Measurements from ENCODE around the gene BET1L.

BET1L gene

DNA sequence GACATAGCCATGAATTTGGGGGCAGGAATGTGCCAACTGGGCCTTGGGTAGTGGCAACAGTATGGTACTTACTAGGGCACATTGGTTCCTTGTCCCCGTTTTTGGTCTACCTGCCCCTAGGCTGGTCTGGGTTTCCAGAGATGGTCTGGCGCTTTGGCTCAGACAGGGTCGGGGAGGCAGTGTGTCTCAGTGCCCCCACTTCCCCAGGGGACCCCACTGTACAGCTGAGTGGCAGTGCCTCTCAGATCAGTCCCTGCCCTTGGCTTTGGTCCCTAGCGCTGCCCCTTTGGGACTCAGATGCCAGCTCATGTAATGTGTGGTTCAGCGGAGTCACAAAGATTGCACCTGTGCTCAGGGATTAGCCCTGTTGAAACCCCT is 3.6 kb upstream of the BET1L start:
- in situ Hi-C loops (cut with MboI; ENCODE audit: low sequenced_read_pairs) = no loop called here

DNA sequence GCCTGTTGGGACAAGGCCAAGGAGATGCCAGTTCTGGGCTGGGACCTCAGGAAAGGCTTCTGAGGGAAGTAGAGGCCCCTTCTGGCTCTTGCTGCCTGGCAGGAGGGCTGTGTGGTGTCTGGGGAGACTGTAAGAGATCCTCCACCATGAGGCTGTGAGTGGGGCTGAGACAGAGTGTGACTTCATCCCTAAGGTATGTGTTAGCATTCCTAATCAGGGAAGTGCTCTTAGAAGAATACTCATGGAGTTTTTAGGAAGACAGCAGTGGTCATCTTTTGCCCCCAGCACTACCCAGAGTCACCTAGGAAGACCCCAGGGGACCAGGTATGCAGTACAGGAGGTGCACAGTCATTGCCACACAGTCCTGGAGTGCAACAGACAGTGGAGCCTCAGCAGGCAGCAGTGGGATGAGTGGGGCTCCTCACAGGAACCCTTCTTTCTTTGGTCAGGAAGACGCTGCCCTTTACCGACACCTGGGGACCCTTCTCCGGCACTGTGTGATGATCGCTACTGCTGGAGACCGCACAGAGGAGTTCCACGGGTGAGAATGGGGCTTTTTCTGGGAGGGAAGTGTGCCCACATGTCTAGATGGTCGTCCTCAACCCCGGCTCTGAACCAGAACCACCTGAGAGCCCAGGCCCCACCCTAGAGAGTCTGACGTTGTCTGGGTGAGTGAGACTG is 3.1 kb upstream of the BET1L start:
- in situ Hi-C loops (cut with MboI; ENCODE audit: low sequenced_read_pairs) = no loop called here

- in situ Hi-C loops (cut with MboI; ENCODE audit: low sequenced_read_pairs) = no loop called here
Measured at GRCh38 chr11:209275-210121, 2.3 kb upstream of the BET1L start.

DNA sequence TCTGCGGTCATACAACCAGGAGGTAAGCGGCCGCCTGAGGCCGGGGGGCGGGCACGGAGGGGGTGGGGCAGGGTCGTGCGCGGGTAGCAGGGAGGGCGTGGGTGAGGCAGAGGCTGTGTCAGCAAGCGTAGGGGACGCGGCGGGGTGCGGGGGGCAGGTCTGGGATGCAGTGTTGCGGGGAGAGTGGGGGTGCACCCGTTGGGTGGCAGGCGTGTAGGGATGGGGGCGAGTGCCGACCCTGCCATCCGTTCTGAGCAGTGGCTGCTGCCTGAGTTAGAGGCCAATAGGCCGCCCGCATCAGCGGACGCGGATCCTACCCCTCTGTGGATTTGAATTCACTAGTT is 1.7 kb upstream of the BET1L start:
- in situ Hi-C loops (cut with MboI; ENCODE audit: low sequenced_read_pairs) = no loop called here

GRCh38 chr11:208181-208916 is 1.1 kb upstream of the BET1L start:
- in situ Hi-C loops (cut with MboI; ENCODE audit: low sequenced_read_pairs) = no loop called here

GRCh38 chr11:207863-208180 is 623 bp upstream of the BET1L start:
- in situ Hi-C loops (cut with MboI; ENCODE audit: low sequenced_read_pairs) = no loop called here

- in situ Hi-C loops (cut with MboI; ENCODE audit: low sequenced_read_pairs) = no loop called here
Measured at GRCh38 chr11:206526-207207, 532 bp downstream of the BET1L start.

DNA sequence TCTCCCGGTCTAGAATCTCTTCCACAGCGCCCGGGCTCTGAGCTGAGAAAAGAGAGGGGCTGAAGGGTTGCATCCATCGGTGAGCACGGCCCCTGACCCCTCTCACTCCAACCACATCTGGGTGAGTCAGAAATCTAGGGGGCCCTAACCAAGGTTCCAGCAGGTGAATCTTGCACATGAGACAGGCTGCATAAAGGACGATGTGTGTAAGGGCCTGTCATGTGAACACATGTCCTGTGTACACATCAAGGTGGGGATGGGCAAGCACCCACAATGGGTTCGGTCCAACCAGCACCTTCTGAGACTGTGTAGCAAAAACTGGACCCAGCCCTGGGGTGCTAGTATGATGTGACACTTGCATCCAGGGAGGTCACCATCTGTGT is 1.2 kb downstream of the BET1L start:
- in situ Hi-C loops (cut with MboI; ENCODE audit: low sequenced_read_pairs) = no loop called here

DNA sequence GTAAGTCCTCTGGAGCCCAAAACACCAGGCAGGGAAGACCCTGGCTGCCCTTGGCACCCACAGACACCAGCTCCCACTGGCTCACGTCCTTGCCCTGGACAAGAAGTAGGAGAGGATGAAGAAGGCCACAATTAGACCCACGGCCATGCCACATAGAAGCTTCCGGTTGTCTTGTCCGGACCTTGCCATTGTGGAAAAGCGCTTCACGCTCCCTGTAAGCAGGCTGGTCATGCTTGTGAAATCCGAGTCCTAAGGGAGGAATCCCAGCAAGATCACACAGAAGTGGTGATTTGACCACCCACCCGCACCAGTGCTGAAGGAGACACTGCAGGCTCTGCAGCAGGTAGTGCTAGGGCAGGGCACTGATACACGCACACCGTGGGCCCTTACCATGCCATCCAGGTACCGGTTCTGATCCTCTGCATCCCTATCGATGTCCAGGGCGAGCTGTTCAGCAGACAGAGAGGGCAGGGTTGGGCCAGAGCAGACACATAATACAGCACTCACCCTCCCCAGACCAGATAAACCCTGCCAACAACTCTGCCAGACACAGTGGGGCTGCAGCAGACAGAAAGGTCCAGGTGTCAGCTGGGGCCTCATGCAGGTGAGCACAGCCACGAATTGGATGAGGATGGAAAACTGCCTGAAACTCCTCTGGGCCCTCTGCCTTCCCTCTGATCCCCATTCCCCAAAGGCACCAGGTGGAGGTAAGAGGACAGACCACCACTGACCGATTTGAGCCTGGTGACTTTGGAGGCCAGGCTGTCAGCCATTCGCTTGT is 1.8 kb downstream of the BET1L start:
- in situ Hi-C loops (cut with MboI; ENCODE audit: low sequenced_read_pairs) = no loop called here

DNA sequence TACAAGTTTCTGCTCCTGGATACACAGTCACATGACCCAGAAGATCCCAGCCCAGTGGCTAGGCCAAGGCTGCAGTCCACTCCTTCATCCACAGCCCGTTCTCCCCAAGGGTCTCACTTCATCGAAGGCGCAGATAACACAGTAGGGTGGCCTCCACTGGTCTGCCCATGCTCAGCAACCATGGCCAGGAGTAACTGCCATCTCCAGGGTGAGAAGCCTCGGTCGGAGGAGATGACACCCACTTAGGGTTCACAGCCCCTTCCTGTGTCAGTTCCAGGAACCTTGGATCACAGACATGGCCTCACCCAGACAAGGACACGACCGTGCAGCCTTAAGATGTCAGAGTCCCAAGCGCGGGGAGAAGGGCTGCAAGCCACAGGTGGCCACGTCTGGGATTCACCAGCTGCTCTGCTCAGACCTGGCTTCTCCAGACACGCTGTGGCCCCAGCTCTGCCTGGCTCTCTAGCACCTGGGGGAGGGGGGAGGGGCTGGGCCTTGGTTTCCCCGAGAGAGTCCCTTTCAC is 2.6 kb downstream of the BET1L start:
- in situ Hi-C loops (cut with MboI; ENCODE audit: low sequenced_read_pairs) = no loop called here

DNA sequence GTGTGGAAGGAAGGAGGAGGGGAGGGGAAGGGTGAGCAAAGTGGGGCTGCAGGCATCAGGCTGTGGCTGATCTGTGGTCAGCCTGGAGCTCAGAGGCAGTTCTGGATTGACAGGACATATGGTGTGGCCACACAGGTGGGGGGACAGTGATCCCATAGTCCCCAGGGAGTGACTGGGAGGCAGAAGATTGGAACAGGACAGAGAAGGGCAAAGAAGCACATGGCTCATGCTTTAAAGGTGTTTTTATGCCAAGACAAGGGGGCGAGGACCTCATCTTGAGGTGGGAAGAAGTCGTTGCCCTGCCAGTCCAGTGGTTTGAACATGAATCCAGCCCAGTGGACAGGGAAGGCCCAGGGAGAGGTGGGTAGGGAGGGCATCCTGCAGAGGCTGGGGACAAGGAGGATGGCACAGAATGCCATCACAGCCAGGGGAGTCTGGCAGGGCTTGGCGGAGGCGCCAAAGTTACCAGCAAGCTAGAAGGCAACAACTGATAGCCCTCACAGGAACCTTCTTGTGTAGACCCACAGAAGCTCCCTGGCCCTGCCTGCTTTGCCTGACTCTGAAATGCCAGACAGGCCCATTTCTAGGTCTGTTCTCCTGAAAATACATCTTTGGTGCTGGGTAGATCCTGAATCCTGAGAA is 3.1 kb downstream of the BET1L start:
- in situ Hi-C loops (cut with MboI; ENCODE audit: low sequenced_read_pairs) = no loop called here

DNA sequence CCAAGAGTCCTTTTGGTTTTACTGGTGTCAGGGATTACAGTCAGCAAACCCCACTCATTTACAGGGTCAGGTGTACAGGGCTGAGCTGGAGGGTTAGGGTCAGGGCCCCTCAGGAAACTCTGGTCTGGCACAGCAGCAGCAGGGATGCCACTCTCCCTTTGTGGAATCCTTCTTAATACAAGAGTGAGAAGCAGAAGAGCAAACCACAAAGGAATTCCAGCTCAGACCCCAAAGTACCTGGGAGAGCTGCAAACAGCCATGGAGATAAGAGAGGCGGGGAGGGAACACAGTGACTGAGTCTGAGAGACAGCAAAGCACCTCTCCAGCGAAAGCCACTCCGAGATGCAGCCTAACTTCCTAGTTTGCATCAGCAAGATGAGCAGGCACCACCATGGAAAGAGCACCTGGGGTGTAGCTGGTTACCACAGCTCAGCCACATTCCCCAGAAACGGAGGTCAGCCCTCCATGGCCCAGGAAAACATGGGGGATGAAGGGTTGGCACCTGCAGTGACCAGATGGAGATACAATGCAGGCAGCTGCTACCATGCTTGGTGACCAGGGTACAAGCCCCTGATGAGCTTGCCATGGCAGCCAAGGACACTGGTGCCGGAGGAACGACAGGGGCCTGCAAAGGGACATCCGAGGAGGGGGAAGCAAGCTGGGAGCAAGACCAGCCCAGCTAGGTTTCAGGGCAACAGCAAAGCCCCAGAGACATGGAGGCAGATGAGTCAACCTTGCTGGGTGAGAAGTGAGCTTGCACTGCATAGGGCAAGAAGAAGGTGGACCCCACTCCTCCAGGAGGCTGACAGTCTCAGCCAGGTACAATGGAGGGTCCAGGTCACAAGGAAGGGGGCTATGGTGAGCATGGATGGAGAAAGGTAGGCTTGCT is 3.9 kb downstream of the BET1L start:
- in situ Hi-C loops (cut with MboI; ENCODE audit: low sequenced_read_pairs) = no loop called here

- in situ Hi-C loops (cut with MboI; ENCODE audit: low sequenced_read_pairs) = no loop called here
Measured at GRCh38 chr11:202490-202889, 4.7 kb downstream of the BET1L start.

- in situ Hi-C loops (cut with MboI; ENCODE audit: low sequenced_read_pairs) = no loop called here
Measured at GRCh38 chr11:201966-202365, 5.2 kb downstream of the BET1L start.

GRCh38 chr11:200224-201003 is 6.8 kb downstream of the BET1L start:
- in situ Hi-C loops (cut with MboI; ENCODE audit: low sequenced_read_pairs) = no loop called here

- in situ Hi-C loops (cut with MboI; ENCODE audit: low sequenced_read_pairs) = no loop called here
Measured at GRCh38 chr11:199782-200181, 7.4 kb downstream of the BET1L start.

GRCh38 chr11:199004-199581 is 8.1 kb downstream of the BET1L start:
- in situ Hi-C loops (cut with MboI; ENCODE audit: low sequenced_read_pairs) = no loop called here

DNA sequence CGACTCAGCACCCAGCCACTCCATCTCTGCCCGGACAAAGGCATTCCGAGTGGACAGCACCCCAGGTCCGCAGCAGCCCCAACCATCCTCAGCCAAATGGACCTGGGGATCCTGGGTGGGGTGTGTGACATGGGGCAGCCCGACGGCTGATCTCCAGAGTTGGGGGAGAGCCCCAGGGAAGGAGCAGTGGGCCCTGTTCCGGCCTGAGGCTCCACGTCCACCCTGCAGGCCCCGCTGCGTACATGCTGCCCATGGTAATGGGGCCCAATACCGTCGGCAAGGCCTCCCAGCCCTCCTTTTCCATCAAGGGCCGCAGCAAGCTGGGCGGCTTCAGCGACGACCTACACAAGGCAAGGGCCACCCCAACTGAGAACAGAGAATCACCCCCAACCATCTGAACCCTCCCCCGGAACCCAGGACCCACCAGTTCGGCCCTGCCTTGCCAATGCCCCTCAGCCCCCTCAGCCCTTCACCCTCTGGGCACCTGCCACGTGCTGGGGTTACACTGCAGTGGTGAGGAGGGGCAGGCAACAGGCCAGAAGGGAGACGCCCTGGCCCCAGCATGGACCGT is 8.9 kb downstream of the BET1L start:
- in situ Hi-C loops (cut with MboI; ENCODE audit: low sequenced_read_pairs) = no loop called here
